ENCODE data around the gene HMGN4.
A peak's percentile ranks its signal among the peaks of the same experiment; 100 is the strongest.

The HMGN4 gene

GRCh38 chr6:26554697-26555504 lies 16.7 kb downstream of the HMGN4 start:
- H3K27me3 ChIP-seq (replicated peaks) = no peaks in the 10 kb centered on the region
- peak overlapping the region; percentile 59 for H3K4me3 ChIP-seq (ENCODE audit: low read depth, low read length)
- DNase-seq = peak; percentile 75
- in situ Hi-C loops (cut with HindIII; ENCODE audit: low pct_ligation_motif_present, low sequenced_read_pairs) = no loop called here
- no peaks in the 10 kb centered on the region for H3K36me3 ChIP-seq (replicated peaks)
- no peak overlapping the region for H3K27ac ChIP-seq
- TF ChIP-seq, protein P1, sequence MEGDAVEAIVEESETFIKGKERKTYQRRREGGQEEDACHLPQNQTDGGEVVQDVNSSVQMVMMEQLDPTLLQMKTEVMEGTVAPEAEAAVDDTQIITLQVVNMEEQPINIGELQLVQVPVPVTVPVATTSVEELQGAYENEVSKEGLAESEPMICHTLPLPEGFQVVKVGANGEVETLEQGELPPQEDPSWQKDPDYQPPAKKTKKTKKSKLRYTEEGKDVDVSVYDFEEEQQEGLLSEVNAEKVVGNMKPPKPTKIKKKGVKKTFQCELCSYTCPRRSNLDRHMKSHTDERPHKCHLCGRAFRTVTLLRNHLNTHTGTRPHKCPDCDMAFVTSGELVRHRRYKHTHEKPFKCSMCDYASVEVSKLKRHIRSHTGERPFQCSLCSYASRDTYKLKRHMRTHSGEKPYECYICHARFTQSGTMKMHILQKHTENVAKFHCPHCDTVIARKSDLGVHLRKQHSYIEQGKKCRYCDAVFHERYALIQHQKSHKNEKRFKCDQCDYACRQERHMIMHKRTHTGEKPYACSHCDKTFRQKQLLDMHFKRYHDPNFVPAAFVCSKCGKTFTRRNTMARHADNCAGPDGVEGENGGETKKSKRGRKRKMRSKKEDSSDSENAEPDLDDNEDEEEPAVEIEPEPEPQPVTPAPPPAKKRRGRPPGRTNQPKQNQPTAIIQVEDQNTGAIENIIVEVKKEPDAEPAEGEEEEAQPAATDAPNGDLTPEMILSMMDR (IDR thresholded peaks at IDR 0.05; ENCODE audit: low read depth, low read length, missing control alignments) = no peak

GRCh38 chr6:26555505-26556262 lies 17.5 kb downstream of the HMGN4 start:
- Histone ChIP-seq H3K27ac (no peak overlapping the region), H3K27me3 (replicated peaks) (no peaks in the 10 kb centered on the region), H3K4me3 (ENCODE audit: low read depth, low read length) (peak overlapping the region; percentile 59), H3K36me3 (replicated peaks) (no peaks in the 10 kb centered on the region)
- no peak for DNase-seq
- TF ChIP-seq, protein P1 (IDR thresholded peaks at IDR 0.05; ENCODE audit: low read depth, low read length, missing control alignments) = no peak
- in situ Hi-C loops (cut with HindIII; ENCODE audit: low pct_ligation_motif_present, low sequenced_read_pairs) = no loop called here

DNA sequence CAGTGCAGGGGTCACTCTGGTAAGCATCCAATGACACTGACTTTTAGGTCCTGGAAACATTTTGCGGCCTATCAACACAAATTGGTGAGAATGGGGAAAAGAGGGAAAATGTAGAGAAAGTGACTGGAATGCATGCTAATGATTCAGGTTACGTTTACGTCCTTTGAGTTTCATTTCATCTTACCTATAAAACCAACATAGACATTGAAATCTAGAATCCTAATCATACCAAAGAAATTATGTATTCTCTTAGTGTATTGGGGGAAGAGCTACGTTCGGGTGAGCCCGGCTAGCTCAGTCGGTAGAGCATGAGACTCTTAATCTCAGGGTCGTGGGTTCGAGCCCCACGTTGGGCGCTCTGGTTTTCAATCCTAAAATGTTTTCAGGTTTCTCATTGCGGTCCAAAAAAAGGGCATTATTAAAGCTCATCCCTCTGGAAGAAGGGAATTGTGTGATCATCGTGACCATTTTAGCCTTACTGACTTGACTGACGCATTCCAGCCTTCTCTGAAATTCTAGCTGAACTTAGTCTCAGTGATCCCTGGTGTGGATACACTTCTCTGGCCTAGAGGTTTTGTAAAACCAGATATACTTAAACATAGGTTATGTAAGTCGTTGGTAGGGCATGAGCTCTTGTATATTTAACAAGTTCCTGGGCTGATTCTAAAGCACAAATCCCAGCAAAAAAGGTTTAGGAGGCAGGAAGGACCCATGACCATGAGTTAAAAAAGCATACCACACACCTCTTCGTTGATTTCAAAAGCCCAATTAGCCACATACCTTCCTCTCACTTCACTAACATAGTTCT lies 18.3 kb downstream of the HMGN4 start:
- no peaks in the 10 kb centered on the region for H3K27me3 ChIP-seq (replicated peaks)
- peak overlapping the region; percentile 59 for H3K4me3 ChIP-seq (ENCODE audit: low read depth, low read length)
- TF ChIP-seq, protein P1 (IDR thresholded peaks at IDR 0.05; ENCODE audit: low read depth, low read length, missing control alignments) = no peak
- DNase-seq = peak; percentile 95
- H3K36me3 ChIP-seq (replicated peaks) = no peaks in the 10 kb centered on the region
- H3K27ac ChIP-seq = no peak overlapping the region
- in situ Hi-C loops (cut with HindIII; ENCODE audit: low pct_ligation_motif_present, low sequenced_read_pairs) = no loop called here

GRCh38 chr6:26561533-26562466 lies 23.6 kb downstream of the HMGN4 start:
- TF ChIP-seq, protein P1 (IDR thresholded peaks at IDR 0.05; ENCODE audit: low read depth, low read length, missing control alignments) = no peak
- H3K36me3 ChIP-seq (replicated peaks) = no peaks in the 10 kb centered on the region
- in situ Hi-C loops (cut with HindIII; ENCODE audit: low pct_ligation_motif_present, low sequenced_read_pairs) = no loop called here
- no peak overlapping the region for H3K4me3 ChIP-seq (ENCODE audit: low read depth, low read length)
- H3K27me3 ChIP-seq (replicated peaks) = no peaks in the 10 kb centered on the region
- no peak overlapping the region for H3K27ac ChIP-seq
- DNase-seq = no peak

DNA sequence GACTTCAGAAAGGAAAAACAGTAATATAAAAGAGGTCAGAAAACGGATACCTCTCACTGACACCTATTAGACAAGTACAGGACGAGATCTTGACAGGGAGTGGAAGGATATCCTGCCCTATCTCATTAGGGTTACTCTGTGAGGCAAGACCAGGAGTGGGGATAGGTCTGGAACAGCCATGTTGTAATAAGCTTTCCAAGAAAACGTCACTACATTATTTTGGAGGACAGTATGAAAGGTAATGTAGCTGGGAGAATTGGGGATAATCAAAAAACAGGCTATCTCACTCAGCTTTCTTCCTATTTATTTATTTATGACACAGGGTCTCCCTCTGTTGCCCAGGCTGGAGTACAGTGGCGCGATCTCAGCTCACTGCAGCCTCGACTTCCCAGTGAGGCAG lies 25.3 kb downstream of the HMGN4 start:
- in situ Hi-C loops (cut with HindIII; ENCODE audit: low pct_ligation_motif_present, low sequenced_read_pairs) = no loop called here
- H3K27me3 ChIP-seq (replicated peaks) = no peaks in the 10 kb centered on the region
- no peaks in the 10 kb centered on the region for H3K36me3 ChIP-seq (replicated peaks)
- no peak overlapping the region for H3K27ac ChIP-seq
- TF ChIP-seq, protein P1 (IDR thresholded peaks at IDR 0.05; ENCODE audit: low read depth, low read length, missing control alignments) = no peak
- no peak overlapping the region for H3K4me3 ChIP-seq (ENCODE audit: low read depth, low read length)
- DNase-seq = no peak

All from brain microvascular endothelial cell (primary cell).